ENCODE data around the gene ZNF230. TPM values are rescaled to one million over a fixed set of nuclear protein-coding genes. Genes with fewer than 3 reads are reported as not detected.

ZNF230 gene
- total and polyA plus RNA-seq, 2 of the 8 experiments (the other 6 are each of a cell fraction or from before 2014, with no cell fraction given) = 1.5 to 3.6 TPM

- no peak for TF ChIP-seq TAF7 (optimal IDR thresholded peaks at IDR 0.05; ENCODE audit: borderline replicate concordance, low read depth, low read length)
- peak in 1 of 2 experiments; percentile 67; a peak in 2 of 3 replicates for TF ChIP-seq POLR2A (IDR thresholded peaks at IDR 0.05; ENCODE audit: control extremely low read depth in 1 of 2, low read depth in 2 of 2, low read length in 2 of 2)
- TF ChIP-seq BCL11A (IDR thresholded peaks at IDR 0.05; ENCODE audit: low read depth in 2 of 2, low read length in 2 of 2) = no peak
- TF ChIP-seq KDM1A (IDR thresholded peaks at IDR 0.05; ENCODE audit: borderline replicate concordance, low read length) = no peak
- no peak for TF ChIP-seq BRCA1 (IDR thresholded peaks at IDR 0.05; ENCODE audit: low read depth, low read length)
- TF ChIP-seq KDM4A (IDR thresholded peaks at IDR 0.05; ENCODE audit: low read depth, low read length, severe bottlenecking) = peak; percentile 94
- no peak for TF ChIP-seq SP1 (IDR thresholded peaks at IDR 0.05; ENCODE audit: low read depth, low read length)
- TF ChIP-seq SP4 (IDR thresholded peaks at IDR 0.05; ENCODE audit: low read length) = no peak
- TF ChIP-seq TBP (IDR thresholded peaks at IDR 0.05; ENCODE audit: low read depth, low read length) = no peak; the same call in 1 of the 2 replicates
- TF ChIP-seq RAD21 (IDR thresholded peaks at IDR 0.05 in 1 of 2, conservative IDR thresholded peaks at IDR 0.05 in 1 of 2; ENCODE audit: low read depth in 2 of 2, low read length in 2 of 2) = no peak; a peak in 1 of 4 replicates
- 0 out of 2 replicates have a peak, but pooled peaks have one; percentile 15 for TF ChIP-seq MAX (IDR thresholded peaks at IDR 0.05)
- no peak for TF ChIP-seq CHD1 (IDR thresholded peaks at IDR 0.05; ENCODE audit: low read depth, low read length)
- no peak for TF ChIP-seq CHD2 (IDR thresholded peaks at IDR 0.05; ENCODE audit: low read length)
- TF ChIP-seq TAF1 (IDR thresholded peaks at IDR 0.05; ENCODE audit: low read depth, low read length) = peak; percentile 82
- TF ChIP-seq NRF1 (IDR thresholded peaks at IDR 0.05; ENCODE audit: low read depth, low read length) = no peak
- no peak for TF ChIP-seq ZNF274 (IDR thresholded peaks at IDR 0.05; ENCODE audit: borderline replicate concordance, extremely low read depth, low read length)
These were observed 22.6 kb downstream of the ZNF230 start, which contains the start of gene ZNF222 (continued) for GRCh38 chr19:44025217-44025936.

Data from H1 (cell line).